ENCODE data around the gene SLITRK2.

SLITRK2 gene

GRCh38 chrX:145817331-145818185 is at the start of gene SLITRK2:
SLITRK2 (plus strand) TSS chrX:145817829; CDS start chrX:145822426, 4,597 bp downstream.
- no peak for DNase-seq

GRCh38 chrX:145773006-145773405 is 44.6 kb upstream of the SLITRK2 start:
- DNase-seq = no peak

- no peak for DNase-seq
Measured at GRCh38 chrX:145792281-145792680, 25.3 kb upstream of the SLITRK2 start.

GRCh38 chrX:145803508-145803907 is 14.1 kb upstream of the SLITRK2 start:
- DNase-seq = no peak

GRCh38 chrX:145813081-145813480 is 4.5 kb upstream of the SLITRK2 start:
- no peak for DNase-seq

- DNase-seq = no peak
Measured at GRCh38 chrX:145816601-145817315, 871 bp upstream of the SLITRK2 start.

GRCh38 chrX:145818186-145819113 is 821 bp downstream of the SLITRK2 start:
- DNase-seq = no peak

- DNase-seq = no peak
Measured at GRCh38 chrX:145820825-145821224, 3.2 kb downstream of the SLITRK2 start.

GRCh38 chrX:145821291-145821897 is 3.8 kb downstream of the SLITRK2 start:
- DNase-seq = no peak

- no peak for DNase-seq
Measured at GRCh38 chrX:145821898-145822571, 4.4 kb downstream of the SLITRK2 start.

GRCh38 chrX:145823132-145823531 is 5.5 kb downstream of the SLITRK2 start:
- no peak for DNase-seq

- DNase-seq = no peak
Measured at GRCh38 chrX:145825896-145826295, 8.3 kb downstream of the SLITRK2 start.

GRCh38 chrX:145826466-145826865 is 8.8 kb downstream of the SLITRK2 start:
- DNase-seq = no peak

GRCh38 chrX:145832796-145833195 is 15.2 kb downstream of the SLITRK2 start:
- DNase-seq = no peak

- no peak for DNase-seq
Measured at GRCh38 chrX:145840531-145840930, 22.9 kb downstream of the SLITRK2 start.

- no peak for DNase-seq
Measured at GRCh38 chrX:145843146-145843904, 25.7 kb downstream of the SLITRK2 start.

- no peak for DNase-seq
Measured at GRCh38 chrX:145844886-145845285, 27.3 kb downstream of the SLITRK2 start.

- no peak for DNase-seq
Measured at GRCh38 chrX:145848448-145848847, 30.8 kb downstream of the SLITRK2 start.

- no peak for DNase-seq
Measured at GRCh38 chrX:145848857-145849256, 31.2 kb downstream of the SLITRK2 start.

- no peak for DNase-seq
Measured at GRCh38 chrX:145853181-145853580, 35.6 kb downstream of the SLITRK2 start.

GRCh38 chrX:145856181-145856580 is 38.6 kb downstream of the SLITRK2 start:
- no peak for DNase-seq
